ENCODE results near the gene XRCC6. TPM values are rescaled to one million over a fixed set of nuclear protein-coding genes. Genes with fewer than 3 reads are reported as not detected.

The XRCC6 gene
- total RNA-seq, 1 experiment from 2014 or later, result 474 TPM

GRCh38 chr22:41638124-41638523 is 17.0 kb downstream of the XRCC6 start (continued):
- TF ChIP-seq EMX1 (CRISPR knock-in tag; IDR thresholded peaks at IDR 0.05), result no peak

- Mint-ChIP-seq H3K27ac (no peak overlapping the region), H3K9me3 (no peaks in the 10 kb centered on the region)
Observed at GRCh38 chr22:41638748-41639147, 17.7 kb downstream of the XRCC6 start.

GRCh38 chr22:41641854-41642253 is 20.8 kb downstream of the XRCC6 start:
- DNase-seq (ENCODE audit: low spot score) (no peak), ATAC-seq (no peak)
- H3K9me3 Mint-ChIP-seq, result no peaks in the 10 kb centered on the region
- H3K27me3 Mint-ChIP-seq (ENCODE audit: low read depth), result no peaks in the 10 kb centered on the region
- ChIA-PET CTCF (no interaction called here), POLR2A (no interaction called here)
- H3K36me3 Mint-ChIP-seq, result peaks cover 70% of the 10 kb centered on the region
- no peak overlapping the region for H3K4me3 Mint-ChIP-seq
- no peak overlapping the region for H3K27ac Mint-ChIP-seq
- no peaks in the 10 kb centered on the region for H3K4me1 Mint-ChIP-seq
- no peak for TF ChIP-seq ATF1 (CRISPR knock-in tag; IDR thresholded peaks at IDR 0.05)
- TF ChIP-seq PRDM15 (CRISPR knock-in tag; IDR thresholded peaks at IDR 0.05), result no peak
- TF ChIP-seq MLX (CRISPR knock-in tag; IDR thresholded peaks at IDR 0.05), result no peak
- no peak for TF ChIP-seq HMGA2 (CRISPR knock-in tag; IDR thresholded peaks at IDR 0.05)
- no peak for TF ChIP-seq MAX (CRISPR knock-in tag; IDR thresholded peaks at IDR 0.05)
- TF ChIP-seq ZNF281 (CRISPR knock-in tag; IDR thresholded peaks at IDR 0.05), result no peak
- TF ChIP-seq E2F5 (CRISPR knock-in tag; IDR thresholded peaks at IDR 0.05), result no peak

More at GRCh38 chr22:41638748-41639147, 17.7 kb downstream of the XRCC6 start:
- TF ChIP-seq SMAD4 (CRISPR knock-in tag; IDR thresholded peaks at IDR 0.05), result no peak
- TF ChIP-seq ETV6 (CRISPR knock-in tag; IDR thresholded peaks at IDR 0.05), result no peak
- TF ChIP-seq NR1H2 (CRISPR knock-in tag; IDR thresholded peaks at IDR 0.05), result no peak
- TF ChIP-seq OVOL2 (CRISPR knock-in tag; IDR thresholded peaks at IDR 0.05; ENCODE audit: borderline replicate concordance), result no peak
- TF ChIP-seq CREM (CRISPR knock-in tag; IDR thresholded peaks at IDR 0.05), result no peak
- no peak for TF ChIP-seq KAT7 (CRISPR knock-in tag; IDR thresholded peaks at IDR 0.05; ENCODE audit: borderline replicate concordance)
- TF ChIP-seq ZNF263 (CRISPR knock-in tag; IDR thresholded peaks at IDR 0.05; ENCODE audit: low read depth), result no peak
- no peak for TF ChIP-seq MXD4 (CRISPR knock-in tag; IDR thresholded peaks at IDR 0.05; ENCODE audit: borderline replicate concordance)
- TF ChIP-seq MAX (CRISPR knock-in tag; IDR thresholded peaks at IDR 0.05), result no peak
- no peak for TF ChIP-seq CTCF (IDR thresholded peaks at IDR 0.05)
- TF ChIP-seq MYBL2 (CRISPR knock-in tag; IDR thresholded peaks at IDR 0.05), result no peak
- TF ChIP-seq CBFB (CRISPR knock-in tag; IDR thresholded peaks at IDR 0.05; ENCODE audit: low read depth), result no peak
- no peak for TF ChIP-seq TEAD4 (CRISPR knock-in tag; IDR thresholded peaks at IDR 0.05)
- TF ChIP-seq NFATC4 (CRISPR knock-in tag; IDR thresholded peaks at IDR 0.05), result no peak
- TF ChIP-seq GRHL2 (CRISPR knock-in tag; IDR thresholded peaks at IDR 0.05; ENCODE audit: insufficient replicate concordance, severe bottlenecking), result no peak
- no peak for TF ChIP-seq ERG (CRISPR knock-in tag; IDR thresholded peaks at IDR 0.05)
- no peak for TF ChIP-seq FOXJ3 (CRISPR knock-in tag; IDR thresholded peaks at IDR 0.05; ENCODE audit: borderline replicate concordance)
- TF ChIP-seq NR3C1 (CRISPR knock-in tag; conservative IDR thresholded peaks at IDR 0.05; ENCODE audit: low read depth), result no peak
- ChIA-PET CTCF (interaction anchor here (1.8 kb wide), 1 partner anchor 28 kb away, joined by 9 read pairs; no protein-coding TSS in a partner anchor), POLR2A (interaction anchor here (0.6 kb wide), 2 partner anchors 30 to 50 kb away, joined by 4 to 5 read pairs; partner anchors contain the start of gene SNU13)
- no peak for ATAC-seq
- H3K36me3 Mint-ChIP-seq, result peaks cover 83% of the 10 kb centered on the region
- DNase-seq (ENCODE audit: low spot score), result no peak
- no peaks in the 10 kb centered on the region for H3K27me3 Mint-ChIP-seq (ENCODE audit: low read depth)
- no peak overlapping the region for H3K4me3 Mint-ChIP-seq
- no peaks in the 10 kb centered on the region for H3K4me1 Mint-ChIP-seq
